HEK293 (cell line): ENCODE results near the gene LDLRAD3.

Source experiments
- CTCF ChIA-PET: fragments of 350-600 bp; formaldehyde crosslinking; extraction: SDS; loops from one replicate; lab custom pipeline; 2021; ENCODE audit warnings: antibody characterized with exemption; lab: Yijun Ruan, JAX
- POLR2A ChIA-PET: fragments of 300-600 bp; formaldehyde crosslinking; extraction: SDS; loops from one replicate; lab custom pipeline; 2020; ENCODE audit warnings: antibody characterized with exemption, inconsistent platforms; lab: Yijun Ruan, JAX
- H3K27ac ChIP-seq: fragments of 200-500 bp; sonication (Bioruptor generic); 2 replicates; pipeline ENCODE4 v1.5.1; 2014; ENCODE audit warnings: low read depth, low read length, control low read depth, inconsistent platforms; ENCODE audit errors: extremely low read depth
- H3K36me3 ChIP-seq, 2 experiments: fragments of 200-500 bp in 1 of 2; sonication (Bioruptor generic) in 1 of 2; 1 replicate in 1 of 2; 2 replicates in 1 of 2; pipeline ENCODE4 v1.5.1; 2014 to 2017; ENCODE audit warnings: inconsistent platforms in 2 of 2, low read length in 2 of 2; ENCODE audit not compliant: control insufficient read depth in 2 of 2, insufficient read depth in 1 of 2
- H3K4me1 ChIP-seq: fragments of 200-500 bp; sonication (Bioruptor generic); 2 replicates; pipeline ENCODE4 v1.5.1; 2014; ENCODE audit warnings: mild to moderate bottlenecking, low read length, inconsistent platforms; ENCODE audit not compliant: control insufficient read depth, insufficient read depth
- H3K4me3 ChIP-seq: 2 replicates; pipeline ENCODE4 v1.5.1; 2011; ENCODE audit warnings: low read depth, mild to moderate bottlenecking, control low read depth, low read length, moderate library complexity
- H3K9me3 ChIP-seq: fragments of 200-500 bp; sonication (Bioruptor generic); 2 replicates; pipeline ENCODE4 v1.5.1; 2014; ENCODE audit warnings: low read depth, low read length, inconsistent platforms; ENCODE audit not compliant: control insufficient read depth, insufficient read depth
- GFI1B ChIP-seq: fragments of 450-650 bp; formaldehyde crosslinking; IDR thresholded peaks from 2 replicates; pipeline ENCODE4 v1.5.1; 2016; ENCODE audit warnings: missing biosample characterization, missing genetic modification characterization
- MYNN ChIP-seq: fragments of 450-650 bp; formaldehyde crosslinking; IDR thresholded peaks from 2 replicates; pipeline ENCODE4 v1.5.1; 2016; ENCODE audit warnings: missing biosample characterization, missing genetic modification characterization, borderline replicate concordance
- PRDM1 ChIP-seq: fragments of 450-650 bp; formaldehyde crosslinking; IDR thresholded peaks from 2 replicates; pipeline ENCODE4; 2016; ENCODE audit warnings: missing biosample characterization, missing genetic modification characterization
- TCF7L2 ChIP-seq: IDR thresholded peaks from 2 replicates; pipeline ENCODE4 v1.6.1; 2011; ENCODE audit warnings: low read depth, mild to moderate bottlenecking, inconsistent platforms, low read length, moderate library complexity, borderline replicate concordance
- ZIC2 ChIP-seq: fragments of 450-650 bp; formaldehyde crosslinking; IDR thresholded peaks from 2 replicates; pipeline ENCODE4 v1.5.1; 2016; ENCODE audit warnings: missing biosample characterization, missing genetic modification characterization
- ZNF16 ChIP-seq: fragments of 450-650 bp; formaldehyde crosslinking; IDR thresholded peaks from 2 replicates; pipeline ENCODE4 v1.5.1; 2016; ENCODE audit warnings: low read depth, missing biosample characterization, missing genetic modification characterization
- ZNF169 ChIP-seq: fragments of 450-650 bp; formaldehyde crosslinking; IDR thresholded peaks from 2 replicates; pipeline ENCODE4 v1.5.1; 2016; ENCODE audit warnings: missing biosample characterization, missing genetic modification characterization
- ZNF350 ChIP-seq: fragments of 450-650 bp; formaldehyde crosslinking; IDR thresholded peaks from 2 replicates; pipeline ENCODE4 v1.5.0; 2017; ENCODE audit warnings: missing biosample characterization, mild to moderate bottlenecking, missing genetic modification characterization
- ZNF785 ChIP-seq: fragments of 450-650 bp; formaldehyde crosslinking; IDR thresholded peaks from 2 replicates; pipeline ENCODE4 v1.5.1; 2016; ENCODE audit warnings: missing biosample characterization, missing genetic modification characterization
- TF ChIP-seq, protein P1 (sequence below): fragments of 450-650 bp; formaldehyde crosslinking; IDR thresholded peaks from 2 replicates; pipeline ENCODE4 v1.5.1; 2016; ENCODE audit warnings: missing biosample characterization, missing genetic modification characterization
- TF ChIP-seq, protein P2 (sequence below): fragments of 450-650 bp; formaldehyde crosslinking; IDR thresholded peaks from 2 replicates; pipeline ENCODE4 v1.5.1; 2016; ENCODE audit warnings: missing biosample characterization, missing genetic modification characterization, low read depth
- TF ChIP-seq, protein P3 (sequence below): fragments of 450-650 bp; formaldehyde crosslinking; IDR thresholded peaks from 2 replicates; pipeline ENCODE4 v1.5.1; 2016; ENCODE audit warnings: missing biosample characterization, missing genetic modification characterization
- TF ChIP-seq, protein P4 (sequence below): fragments of 450-650 bp; formaldehyde crosslinking; IDR thresholded peaks from 2 replicates; pipeline ENCODE4 v1.5.1; 2016; ENCODE audit warnings: missing biosample characterization, missing genetic modification characterization

The LDLRAD3 gene

DNA sequence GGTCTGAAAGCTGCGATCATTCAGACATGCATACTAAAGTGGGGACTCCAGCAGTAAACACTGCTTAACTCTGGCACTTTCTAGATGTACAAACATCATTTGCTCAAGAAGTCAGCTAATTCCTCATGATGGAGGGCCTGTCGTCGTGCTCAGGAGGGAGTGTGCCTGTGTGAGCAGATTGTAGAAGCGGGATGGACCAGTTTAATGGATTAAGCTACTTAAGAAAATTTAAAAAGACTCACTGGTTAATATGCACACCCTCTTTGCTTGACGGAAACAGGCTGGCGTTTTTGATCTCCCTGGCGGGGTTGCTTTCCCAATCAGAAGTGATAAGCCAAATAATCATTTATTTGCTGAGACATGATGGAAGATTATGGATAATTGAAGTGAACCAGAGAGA lies 79.0 kb downstream of the LDLRAD3 start:
- H3K4me3 ChIP-seq: no peak overlapping the region
- CTCF ChIA-PET: interaction anchor here (1.4 kb wide), 1 partner anchor 10 kb away, joined by 4 read pairs; no protein-coding TSS in a partner anchor
- no peaks in the 10 kb centered on the region for H3K4me1 ChIP-seq
- no peak for TF ChIP-seq ZNF785 (tag by site-specific recombination)
- no peak for TF ChIP-seq TCF7L2
- no peak for TF ChIP-seq PRDM1
- TF ChIP-seq, protein P1, sequence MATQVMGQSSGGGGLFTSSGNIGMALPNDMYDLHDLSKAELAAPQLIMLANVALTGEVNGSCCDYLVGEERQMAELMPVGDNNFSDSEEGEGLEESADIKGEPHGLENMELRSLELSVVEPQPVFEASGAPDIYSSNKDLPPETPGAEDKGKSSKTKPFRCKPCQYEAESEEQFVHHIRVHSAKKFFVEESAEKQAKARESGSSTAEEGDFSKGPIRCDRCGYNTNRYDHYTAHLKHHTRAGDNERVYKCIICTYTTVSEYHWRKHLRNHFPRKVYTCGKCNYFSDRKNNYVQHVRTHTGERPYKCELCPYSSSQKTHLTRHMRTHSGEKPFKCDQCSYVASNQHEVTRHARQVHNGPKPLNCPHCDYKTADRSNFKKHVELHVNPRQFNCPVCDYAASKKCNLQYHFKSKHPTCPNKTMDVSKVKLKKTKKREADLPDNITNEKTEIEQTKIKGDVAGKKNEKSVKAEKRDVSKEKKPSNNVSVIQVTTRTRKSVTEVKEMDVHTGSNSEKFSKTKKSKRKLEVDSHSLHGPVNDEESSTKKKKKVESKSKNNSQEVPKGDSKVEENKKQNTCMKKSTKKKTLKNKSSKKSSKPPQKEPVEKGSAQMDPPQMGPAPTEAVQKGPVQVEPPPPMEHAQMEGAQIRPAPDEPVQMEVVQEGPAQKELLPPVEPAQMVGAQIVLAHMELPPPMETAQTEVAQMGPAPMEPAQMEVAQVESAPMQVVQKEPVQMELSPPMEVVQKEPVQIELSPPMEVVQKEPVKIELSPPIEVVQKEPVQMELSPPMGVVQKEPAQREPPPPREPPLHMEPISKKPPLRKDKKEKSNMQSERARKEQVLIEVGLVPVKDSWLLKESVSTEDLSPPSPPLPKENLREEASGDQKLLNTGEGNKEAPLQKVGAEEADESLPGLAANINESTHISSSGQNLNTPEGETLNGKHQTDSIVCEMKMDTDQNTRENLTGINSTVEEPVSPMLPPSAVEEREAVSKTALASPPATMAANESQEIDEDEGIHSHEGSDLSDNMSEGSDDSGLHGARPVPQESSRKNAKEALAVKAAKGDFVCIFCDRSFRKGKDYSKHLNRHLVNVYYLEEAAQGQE (tag by site-specific recombination): no peak
- no peak for TF ChIP-seq ZNF350 (tag by site-specific recombination)
- no peaks in the 10 kb centered on the region for H3K36me3 ChIP-seq
- POLR2A ChIA-PET: no interaction called here
- H3K9me3 ChIP-seq: no peaks in the 10 kb centered on the region
- no peak overlapping the region for H3K27ac ChIP-seq

DNA sequence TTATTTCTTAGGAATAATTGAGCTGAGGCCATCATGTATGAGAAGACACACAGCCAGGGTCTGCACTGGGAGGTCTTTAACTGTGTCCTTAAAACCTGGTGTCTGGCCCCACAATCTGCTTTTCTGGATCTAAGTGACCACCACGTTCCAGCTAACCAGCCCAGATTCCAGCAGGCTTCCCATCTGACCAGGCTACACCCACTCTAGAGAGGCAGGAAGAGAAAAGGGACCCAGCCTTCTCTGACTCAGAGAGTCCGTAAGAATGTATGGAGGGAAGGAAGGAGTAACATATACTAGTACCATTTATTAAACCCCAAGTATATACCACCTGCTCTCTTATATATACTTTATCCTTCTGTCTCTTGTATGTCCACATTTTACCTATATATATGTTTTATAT lies 80.1 kb downstream of the LDLRAD3 start:
- no peaks in the 10 kb centered on the region for H3K4me1 ChIP-seq
- TF ChIP-seq ZIC2 (tag by site-specific recombination) (no peak), ZNF16 (tag by site-specific recombination) (no peak), MYNN (tag by site-specific recombination) (no peak), ZNF169 (tag by site-specific recombination) (no peak), GFI1B (tag by site-specific recombination) (no peak)
- TF ChIP-seq, protein P2, sequence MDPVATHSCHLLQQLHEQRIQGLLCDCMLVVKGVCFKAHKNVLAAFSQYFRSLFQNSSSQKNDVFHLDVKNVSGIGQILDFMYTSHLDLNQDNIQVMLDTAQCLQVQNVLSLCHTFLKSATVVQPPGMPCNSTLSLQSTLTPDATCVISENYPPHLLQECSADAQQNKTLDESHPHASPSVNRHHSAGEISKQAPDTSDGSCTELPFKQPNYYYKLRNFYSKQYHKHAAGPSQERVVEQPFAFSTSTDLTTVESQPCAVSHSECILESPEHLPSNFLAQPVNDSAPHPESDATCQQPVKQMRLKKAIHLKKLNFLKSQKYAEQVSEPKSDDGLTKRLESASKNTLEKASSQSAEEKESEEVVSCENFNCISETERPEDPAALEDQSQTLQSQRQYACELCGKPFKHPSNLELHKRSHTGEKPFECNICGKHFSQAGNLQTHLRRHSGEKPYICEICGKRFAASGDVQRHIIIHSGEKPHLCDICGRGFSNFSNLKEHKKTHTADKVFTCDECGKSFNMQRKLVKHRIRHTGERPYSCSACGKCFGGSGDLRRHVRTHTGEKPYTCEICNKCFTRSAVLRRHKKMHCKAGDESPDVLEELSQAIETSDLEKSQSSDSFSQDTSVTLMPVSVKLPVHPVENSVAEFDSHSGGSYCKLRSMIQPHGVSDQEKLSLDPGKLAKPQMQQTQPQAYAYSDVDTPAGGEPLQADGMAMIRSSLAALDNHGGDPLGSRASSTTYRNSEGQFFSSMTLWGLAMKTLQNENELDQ (tag by site-specific recombination): no peak
- TF ChIP-seq, protein P3, sequence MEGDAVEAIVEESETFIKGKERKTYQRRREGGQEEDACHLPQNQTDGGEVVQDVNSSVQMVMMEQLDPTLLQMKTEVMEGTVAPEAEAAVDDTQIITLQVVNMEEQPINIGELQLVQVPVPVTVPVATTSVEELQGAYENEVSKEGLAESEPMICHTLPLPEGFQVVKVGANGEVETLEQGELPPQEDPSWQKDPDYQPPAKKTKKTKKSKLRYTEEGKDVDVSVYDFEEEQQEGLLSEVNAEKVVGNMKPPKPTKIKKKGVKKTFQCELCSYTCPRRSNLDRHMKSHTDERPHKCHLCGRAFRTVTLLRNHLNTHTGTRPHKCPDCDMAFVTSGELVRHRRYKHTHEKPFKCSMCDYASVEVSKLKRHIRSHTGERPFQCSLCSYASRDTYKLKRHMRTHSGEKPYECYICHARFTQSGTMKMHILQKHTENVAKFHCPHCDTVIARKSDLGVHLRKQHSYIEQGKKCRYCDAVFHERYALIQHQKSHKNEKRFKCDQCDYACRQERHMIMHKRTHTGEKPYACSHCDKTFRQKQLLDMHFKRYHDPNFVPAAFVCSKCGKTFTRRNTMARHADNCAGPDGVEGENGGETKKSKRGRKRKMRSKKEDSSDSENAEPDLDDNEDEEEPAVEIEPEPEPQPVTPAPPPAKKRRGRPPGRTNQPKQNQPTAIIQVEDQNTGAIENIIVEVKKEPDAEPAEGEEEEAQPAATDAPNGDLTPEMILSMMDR: no peak
- TF ChIP-seq, protein P4, sequence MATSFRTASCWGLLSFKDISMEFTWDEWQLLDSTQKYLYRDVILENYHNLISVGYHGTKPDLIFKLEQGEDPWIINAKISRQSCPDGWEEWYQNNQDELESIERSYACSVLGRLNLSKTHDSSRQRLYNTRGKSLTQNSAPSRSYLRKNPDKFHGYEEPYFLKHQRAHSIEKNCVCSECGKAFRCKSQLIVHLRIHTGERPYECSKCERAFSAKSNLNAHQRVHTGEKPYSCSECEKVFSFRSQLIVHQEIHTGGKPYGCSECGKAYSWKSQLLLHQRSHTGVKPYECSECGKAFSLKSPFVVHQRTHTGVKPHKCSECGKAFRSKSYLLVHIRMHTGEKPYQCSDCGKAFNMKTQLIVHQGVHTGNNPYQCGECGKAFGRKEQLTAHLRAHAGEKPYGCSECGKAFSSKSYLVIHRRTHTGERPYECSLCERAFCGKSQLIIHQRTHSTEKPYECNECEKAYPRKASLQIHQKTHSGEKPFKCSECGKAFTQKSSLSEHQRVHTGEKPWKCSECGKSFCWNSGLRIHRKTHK: no peak
- no peak overlapping the region for H3K27ac ChIP-seq
- CTCF ChIA-PET: interaction anchor here (0.5 to 1.6 kb wide), 6 partner anchors 9 to 266 kb away, joined by 3 to 11 read pairs (median 4); no protein-coding TSS in a partner anchor
- H3K36me3 ChIP-seq: no peaks in the 10 kb centered on the region
- no peaks in the 10 kb centered on the region for H3K9me3 ChIP-seq
- POLR2A ChIA-PET: no interaction called here
- H3K4me3 ChIP-seq: no peak overlapping the region
